HG02884 (cell line): ENCODE measurements around the gene ARHGEF7.
"Not testable (repeated sequence)": the region's sequence is repeated elsewhere in the genome, so short reads cannot be mapped to it uniquely, and the experiment has no call there.

Experiments
- ATAC-seq: cut with Tn5 transposase; IDR thresholded peaks from one replicate; pipeline ENCODE4 v1.9.1; 2021; ENCODE audit warnings: mild to moderate bottlenecking, moderate library complexity; ENCODE audit not compliant: unreplicated experiment

The ARHGEF7 gene

GRCh38 chr13:111166882-111167675 is 52.0 kb downstream of the ARHGEF7 start:
- ATAC-seq, result peak; percentile 34

- no peak for ATAC-seq
These were observed 53.0 kb downstream of the ARHGEF7 start for GRCh38 chr13:111168107-111168506.

DNA sequence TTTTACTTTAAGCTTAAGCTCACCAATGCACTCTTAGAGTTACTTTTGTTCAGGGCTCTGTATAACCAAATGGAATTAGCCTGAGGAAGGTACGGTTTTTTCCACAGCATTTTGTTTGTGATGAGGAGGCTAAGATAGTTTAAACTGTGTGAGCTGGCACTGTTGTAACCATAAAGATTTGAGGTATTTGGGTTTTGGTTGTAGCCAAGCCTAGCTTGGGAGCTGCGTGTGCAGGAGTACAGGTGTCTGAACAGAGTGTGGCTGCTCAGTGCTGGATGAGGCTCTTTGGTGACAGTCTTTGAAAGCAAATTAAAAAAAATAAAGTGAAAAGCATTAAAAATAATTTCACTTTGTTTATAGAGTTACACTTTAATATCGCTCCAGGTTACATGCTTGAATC is 56.0 kb downstream of the ARHGEF7 start:
- ATAC-seq, result no peak

GRCh38 chr13:111171629-111172028 is 56.5 kb downstream of the ARHGEF7 start:
- ATAC-seq, result no peak

DNA sequence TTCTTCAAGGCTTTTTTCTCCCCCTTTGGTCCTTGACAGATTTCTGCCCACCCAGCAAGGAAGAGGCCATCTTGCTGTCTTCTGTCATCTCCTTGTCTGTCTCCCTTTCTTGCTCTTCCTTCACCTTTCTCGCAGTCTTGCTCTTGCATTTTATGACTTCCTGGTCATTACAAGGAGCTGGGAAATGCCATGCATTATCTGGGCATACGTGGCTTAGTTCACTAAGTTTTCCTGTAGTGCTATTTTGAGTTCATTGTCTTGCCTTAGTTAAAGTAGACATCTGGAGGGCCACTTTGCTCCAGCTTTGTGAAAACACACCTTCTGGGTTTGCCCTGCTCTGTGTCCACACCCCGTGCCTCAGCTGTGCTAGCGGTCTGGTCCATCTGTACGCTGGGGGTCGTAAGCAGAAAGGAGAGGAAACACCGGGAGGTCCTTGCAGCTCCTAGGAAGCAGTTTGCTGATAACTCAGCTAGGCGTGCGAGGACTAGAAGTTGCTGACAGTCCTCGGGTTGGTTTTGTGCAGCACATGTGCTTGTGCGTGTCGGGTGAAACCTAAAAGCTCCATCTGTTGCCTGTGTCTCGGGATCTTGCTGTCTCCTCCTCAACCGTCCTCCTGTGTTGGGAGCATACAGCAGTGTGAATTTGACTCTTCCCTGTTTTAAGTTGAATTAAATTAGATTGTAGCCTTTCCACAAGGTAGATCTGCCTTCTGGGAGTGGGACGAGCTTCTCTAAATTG is 59.4 kb downstream of the ARHGEF7 start:
- ATAC-seq, result no peak

DNA sequence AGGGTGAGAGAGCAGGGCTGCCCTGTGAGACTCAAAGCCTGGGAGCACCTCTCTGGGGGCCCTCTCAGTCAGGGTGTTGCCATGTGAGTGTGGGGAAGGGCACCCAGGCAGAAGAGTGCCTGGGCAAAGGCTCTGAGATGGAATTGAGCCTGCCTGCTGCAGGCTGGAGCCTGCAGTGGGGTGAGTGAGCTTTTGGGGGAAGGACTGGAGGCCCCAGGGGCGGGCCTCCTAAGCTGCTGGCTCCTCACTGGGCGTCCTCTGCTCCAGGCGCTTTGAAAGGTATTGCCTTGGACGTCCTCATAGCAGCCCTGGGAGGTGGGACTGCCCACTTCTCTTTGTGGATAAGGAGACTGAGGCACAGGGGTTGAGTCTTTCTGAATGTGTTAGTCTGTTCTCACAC is 60.3 kb downstream of the ARHGEF7 start:
- ATAC-seq, result no peak

DNA sequence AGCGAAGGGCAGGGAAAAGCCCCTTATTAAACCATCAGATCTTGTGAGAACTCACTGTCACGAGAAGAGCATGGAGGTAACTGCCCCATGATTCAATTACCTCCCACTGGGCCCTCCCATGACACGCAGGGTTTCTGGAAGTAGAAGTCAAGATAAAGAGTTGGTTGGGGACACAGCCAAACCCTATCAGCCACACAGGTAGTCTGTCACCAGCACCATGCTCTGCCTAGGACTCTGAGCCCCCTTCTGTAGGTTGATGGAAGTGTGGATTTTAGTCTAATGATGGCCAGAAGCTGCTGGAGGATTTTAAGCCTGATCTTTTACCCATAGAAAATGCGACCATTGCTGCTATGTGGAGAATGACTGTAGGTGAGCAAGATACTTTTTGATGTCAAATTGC is 60.8 kb downstream of the ARHGEF7 start:
- no peak for ATAC-seq

DNA sequence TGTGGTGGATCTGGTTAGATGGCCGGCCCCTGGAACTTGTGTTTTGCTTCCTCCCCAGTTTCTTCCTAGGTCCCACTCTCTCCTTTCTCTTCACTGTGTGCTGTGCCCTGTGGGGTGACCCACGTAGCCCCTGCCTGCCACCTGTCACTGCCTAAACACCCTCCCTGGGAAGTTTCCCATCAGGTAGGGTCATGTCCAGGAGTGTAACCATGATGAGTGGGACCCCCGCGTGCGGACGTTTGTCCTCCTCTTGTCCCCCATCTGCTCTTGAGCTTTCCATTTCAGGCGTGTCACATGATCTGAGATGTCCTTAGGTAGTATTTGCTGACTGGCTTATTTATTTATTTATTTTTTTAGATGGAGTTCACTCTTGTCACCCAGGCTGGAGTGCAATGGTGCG is 61.3 kb downstream of the ARHGEF7 start:
- no peak for ATAC-seq

GRCh38 chr13:111177081-111177711 is 62.1 kb downstream of the ARHGEF7 start:
- ATAC-seq, result peak; percentile 54

GRCh38 chr13:111177921-111178320 is 62.8 kb downstream of the ARHGEF7 start:
- no peak for ATAC-seq

GRCh38 chr13:111178402-111178801 is 63.3 kb downstream of the ARHGEF7 start:
- no peak for ATAC-seq

DNA sequence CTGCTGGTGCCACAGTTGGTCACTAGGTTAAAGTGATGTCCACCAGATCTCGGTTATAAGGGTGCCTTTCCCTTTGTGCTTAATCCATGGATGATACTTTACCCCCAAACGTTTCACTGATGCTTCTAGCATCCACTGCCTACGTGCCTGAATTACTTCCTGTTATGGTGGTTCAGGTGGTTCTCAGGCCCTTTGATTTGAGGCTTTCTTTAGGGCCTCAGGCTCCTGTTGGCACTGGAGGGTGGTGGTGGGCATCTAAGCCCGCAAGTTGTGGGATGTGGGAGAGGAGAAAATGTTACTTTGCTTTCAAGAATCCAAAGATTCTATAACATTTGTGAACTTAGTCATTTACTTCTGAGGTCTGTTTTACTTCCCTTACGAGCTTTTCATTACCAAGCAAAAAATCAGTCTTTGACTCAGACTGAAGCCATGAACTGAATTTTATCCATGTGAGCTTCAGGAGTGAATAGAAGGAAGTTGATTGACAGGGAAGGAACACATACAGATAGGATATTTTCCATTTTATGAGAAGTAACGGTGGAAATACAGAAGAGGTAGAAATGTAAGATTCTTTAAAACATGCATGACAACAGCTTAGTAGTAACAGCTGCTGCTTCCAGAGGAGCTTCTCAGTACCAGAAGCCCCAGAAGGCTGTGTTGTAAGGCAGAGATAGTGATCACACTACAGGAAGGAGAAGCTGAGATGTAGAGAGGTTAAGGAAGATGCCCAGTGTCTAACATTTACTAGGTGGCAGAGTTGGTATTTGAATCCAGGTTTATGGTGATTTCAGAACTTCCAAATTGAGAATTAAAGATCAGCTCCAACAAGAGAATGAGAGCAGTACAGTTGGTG is 65.0 kb downstream of the ARHGEF7 start:
- no peak for ATAC-seq

GRCh38 chr13:111181977-111182376 is 66.9 kb downstream of the ARHGEF7 start:
- ATAC-seq, result no peak

DNA sequence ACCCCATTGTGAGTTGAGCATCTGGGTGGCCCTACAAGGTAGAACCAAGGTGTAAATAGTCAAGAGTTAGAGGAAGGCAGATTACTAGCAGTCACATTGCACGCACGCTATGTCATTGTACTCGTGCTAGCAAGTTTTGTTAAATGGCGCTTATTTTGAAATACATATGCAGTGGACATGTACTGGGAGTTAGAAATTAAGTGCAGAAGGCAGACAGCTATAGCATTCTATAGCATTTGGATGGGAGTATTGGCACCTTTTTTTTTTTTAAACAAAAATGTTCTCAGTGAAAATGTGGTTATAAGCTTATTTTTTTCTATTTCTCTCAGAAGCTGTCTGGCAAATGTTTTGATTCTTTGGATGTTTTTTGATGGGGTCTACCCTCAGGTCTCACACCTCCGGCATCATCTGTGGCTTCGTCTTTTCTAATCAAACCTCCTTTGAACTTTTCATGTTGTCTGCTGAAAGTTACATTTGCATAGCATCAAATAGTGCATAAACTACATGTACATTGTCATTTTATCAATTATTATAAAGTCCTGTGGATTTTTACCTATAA is 68.1 kb downstream of the ARHGEF7 start:
- ATAC-seq, result no peak

DNA sequence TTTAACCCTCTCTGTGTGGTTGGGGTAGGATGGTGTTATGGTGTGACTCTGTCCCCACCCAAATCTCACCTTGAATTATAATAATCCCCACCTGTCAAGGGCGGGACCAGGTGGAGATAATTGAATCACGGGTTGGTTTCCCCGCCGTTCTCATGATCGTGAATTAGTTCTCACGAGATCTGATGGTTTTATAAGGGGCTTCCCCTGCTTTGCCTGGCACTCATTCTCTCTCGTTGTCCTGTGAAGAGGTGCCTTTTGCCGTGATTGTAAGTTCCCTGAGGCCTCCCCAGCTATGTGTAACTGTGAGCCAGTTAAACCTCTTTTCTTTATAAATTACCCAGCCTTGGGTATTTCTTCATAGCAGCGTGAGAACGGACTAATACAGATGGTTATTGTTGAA is 68.8 kb downstream of the ARHGEF7 start:
- ATAC-seq, result no peak

DNA sequence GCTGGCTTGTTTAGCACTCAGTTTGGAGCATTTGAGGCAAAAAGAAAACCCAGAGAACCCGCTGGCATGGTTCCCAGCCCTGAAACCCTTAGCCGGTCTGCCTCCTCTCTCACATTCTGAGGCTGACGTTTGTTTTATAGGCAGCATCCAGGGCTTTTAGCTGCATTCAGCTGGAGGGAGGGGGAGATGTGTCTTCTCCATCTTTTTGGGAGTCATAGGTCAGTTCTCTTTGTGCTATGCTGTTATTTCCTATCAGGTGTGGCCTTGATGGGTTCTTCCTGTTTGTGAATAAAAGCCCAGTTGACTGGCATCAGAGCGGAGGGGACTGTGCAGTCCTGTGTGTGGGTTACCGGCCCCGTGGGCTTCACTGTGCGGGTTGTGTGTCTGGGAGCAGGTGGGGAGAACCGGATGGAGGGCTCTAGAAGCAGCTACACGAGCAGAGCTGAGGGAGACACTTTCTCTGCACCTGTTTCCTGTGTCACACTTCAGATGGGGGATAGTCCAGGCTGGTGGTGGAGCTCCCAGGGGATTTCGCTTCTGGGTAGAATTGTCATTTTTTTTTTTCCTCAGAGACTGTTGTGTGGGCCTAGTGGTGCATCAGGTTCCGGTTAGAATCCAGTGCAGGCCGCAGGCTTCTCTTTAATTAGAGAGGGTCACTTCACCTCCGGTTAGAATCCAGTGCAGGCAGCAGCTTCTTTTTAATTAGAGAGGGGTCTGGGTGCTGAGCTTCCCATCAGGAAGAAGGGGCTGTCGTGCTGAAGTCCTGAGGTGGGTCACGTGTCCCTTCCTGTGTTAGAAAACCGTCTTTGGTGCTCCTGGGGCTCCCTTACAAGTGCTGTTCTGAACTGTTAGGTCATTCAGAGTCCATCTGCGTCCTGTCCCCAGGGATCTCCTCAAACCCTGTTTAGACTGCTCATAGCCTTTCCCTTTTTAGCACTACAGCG is 69.6 kb downstream of the ARHGEF7 start:
- ATAC-seq, result peak; percentile 76

DNA sequence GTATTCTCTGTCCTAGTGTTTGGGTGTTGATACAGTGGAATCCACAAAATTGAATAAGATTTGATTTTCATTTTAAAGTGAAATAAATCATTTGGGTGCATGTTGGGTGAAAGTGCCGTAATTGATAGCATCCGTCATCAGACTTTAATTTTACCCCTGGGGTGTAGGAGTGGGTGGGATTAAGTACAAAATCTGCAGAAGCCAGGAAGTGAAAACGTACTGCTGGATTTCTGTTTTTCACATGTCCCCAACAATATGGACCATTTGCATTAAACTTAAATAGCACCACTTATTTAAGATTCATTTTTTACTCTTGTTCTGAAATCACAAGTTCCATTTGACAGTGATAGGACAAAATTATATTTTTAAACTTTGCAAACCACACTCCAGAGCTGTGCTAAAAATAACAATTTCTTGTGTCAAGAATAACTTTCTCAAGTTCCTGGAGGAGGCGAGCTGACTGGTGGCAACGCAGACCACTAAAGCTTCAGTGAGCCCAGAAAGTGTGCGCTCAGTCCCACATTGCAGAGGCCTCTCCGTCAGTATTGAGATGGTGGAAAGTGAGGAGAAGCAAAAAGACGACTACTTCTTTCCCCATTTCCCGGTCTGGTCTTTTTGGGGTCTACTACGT is 71.3 kb downstream of the ARHGEF7 start:
- no peak for ATAC-seq

DNA sequence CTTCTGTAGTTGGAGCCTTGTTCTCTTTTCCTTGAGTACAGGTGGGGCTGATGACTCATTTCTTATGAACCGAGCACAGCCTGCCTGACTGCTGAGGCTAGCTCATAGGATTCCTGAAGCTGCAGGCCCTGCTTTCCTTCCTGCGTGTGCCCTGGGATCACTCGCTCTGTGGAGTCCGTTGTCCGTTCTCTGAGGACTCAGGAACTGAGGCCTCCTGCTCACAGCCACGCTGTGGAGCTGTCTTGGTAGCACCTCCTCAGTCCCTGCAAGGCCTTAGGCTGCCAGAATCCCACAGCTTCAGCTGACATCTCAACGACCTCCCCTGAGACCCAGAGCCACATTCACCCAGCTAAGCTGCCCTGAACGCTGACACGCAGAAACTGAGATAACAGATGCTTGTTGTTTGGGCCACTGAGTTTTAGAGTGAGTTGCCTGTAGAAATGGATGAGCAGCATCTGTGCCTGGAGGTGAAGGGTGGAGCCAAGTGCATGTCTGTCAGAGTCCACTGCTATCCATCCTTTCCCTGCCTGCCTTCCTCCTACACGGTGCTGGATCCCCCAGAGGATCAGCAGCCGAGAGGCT is 72.9 kb downstream of the ARHGEF7 start:
- ATAC-seq, result no peak

GRCh38 chr13:111189064-111189505 is 74.0 kb downstream of the ARHGEF7 start:
- not testable (repeated sequence) for ATAC-seq
